ENCODE measurements around the gene SASS6.

SASS6 gene

DNA sequence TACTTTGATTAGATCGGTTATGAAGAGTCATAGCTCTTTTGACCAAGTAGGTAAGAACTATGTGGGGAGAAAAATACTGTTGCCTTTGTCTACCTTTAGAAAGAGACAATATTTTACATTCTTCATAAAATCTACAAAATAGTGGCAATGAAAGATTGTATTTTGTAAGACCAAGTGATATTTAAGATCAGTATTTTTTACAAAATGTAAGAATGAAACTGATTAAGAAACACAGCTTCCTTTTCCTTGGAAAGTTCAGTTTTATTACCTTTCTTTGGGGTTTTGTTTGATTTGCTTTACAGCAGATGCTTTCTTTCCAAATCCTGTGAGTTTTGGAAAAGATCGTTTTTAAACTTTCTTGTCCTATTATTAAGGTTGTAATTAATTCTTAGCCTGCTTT is 93.1 kb downstream of the SASS6 start:
- no peak for DNase-seq

DNA sequence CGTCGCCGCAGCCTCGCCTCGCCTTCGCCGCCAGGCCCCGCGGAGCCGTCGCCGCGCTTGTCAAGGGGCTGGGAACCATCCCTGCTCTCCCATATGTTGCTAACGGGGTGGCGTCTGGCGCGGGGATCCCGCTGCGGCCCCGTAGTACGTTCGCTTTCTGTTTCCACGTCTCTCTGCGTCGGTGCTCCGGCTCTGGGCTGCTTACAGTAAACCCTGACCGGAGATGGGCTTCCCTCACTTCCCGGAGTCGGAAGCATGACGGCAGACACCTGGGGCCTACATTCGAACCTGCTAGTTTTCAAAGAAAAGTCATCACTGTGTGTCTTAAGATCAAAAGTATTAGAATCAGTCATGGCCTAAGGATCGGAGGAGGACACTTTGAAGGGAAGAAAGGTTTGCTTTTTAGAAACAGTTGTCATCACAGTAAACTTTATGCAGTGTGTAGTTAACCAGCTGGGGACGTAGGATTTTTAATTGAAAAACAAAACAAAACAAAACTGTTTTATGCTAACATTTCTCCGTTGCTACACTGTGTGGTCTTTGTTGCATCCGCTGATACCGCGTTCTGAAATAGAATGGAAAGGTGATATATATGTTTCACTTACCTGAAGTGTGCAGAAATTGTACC is 94.0 kb downstream of the SASS6 start:
- DNase-seq, result peak; percentile 73

DNA sequence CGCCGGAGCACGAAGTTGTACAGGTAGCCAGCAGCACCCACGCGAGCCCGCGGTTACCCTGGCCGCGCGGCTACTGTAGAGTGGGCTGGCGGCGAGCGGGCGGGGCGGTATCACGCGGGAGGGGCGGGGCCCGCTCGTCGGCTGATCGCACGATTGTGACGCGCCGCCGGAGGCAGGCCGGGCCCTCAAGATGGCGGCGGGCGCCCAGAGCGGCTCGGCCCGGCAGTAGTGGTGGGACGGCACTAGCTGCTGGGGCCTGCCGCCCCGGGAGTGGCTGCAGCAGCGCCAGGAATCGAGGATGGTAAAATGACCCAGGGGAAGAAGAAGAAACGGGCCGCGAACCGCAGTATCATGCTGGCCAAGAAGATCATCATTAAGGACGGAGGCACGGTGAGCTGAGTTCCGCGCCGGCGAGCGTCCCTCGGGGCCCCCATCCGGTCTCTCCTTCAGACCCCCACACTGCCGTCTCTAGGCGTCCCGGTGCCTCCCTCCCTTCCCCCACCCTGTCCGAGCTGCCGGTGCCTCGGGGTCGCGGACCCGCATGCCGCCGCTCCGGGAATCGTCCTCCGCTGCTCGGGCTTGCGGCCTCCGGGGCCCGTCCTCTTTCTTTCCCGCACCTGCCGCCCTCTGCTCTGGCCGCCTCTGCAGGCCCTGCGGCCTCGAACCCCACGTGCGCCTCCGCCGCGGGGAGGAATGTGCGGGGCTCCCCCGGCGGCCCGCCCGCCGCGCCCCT is 94.6 kb downstream of the SASS6 start:
- DNase-seq, result peak; percentile 89

DNA sequence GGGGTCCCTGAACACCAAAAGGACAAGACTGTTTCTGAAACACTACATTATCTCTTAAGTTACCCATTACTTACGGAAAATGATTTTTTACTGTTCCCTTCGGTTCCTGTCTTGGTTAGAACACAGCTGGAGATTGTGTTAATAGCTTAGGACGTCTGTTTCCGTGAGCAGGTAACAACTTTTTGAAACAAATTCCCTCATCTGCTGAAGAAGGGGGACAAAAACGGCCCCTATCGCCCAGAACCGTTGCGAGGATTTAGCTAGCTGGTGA is 95.1 kb downstream of the SASS6 start:
- no peak for DNase-seq

DNA sequence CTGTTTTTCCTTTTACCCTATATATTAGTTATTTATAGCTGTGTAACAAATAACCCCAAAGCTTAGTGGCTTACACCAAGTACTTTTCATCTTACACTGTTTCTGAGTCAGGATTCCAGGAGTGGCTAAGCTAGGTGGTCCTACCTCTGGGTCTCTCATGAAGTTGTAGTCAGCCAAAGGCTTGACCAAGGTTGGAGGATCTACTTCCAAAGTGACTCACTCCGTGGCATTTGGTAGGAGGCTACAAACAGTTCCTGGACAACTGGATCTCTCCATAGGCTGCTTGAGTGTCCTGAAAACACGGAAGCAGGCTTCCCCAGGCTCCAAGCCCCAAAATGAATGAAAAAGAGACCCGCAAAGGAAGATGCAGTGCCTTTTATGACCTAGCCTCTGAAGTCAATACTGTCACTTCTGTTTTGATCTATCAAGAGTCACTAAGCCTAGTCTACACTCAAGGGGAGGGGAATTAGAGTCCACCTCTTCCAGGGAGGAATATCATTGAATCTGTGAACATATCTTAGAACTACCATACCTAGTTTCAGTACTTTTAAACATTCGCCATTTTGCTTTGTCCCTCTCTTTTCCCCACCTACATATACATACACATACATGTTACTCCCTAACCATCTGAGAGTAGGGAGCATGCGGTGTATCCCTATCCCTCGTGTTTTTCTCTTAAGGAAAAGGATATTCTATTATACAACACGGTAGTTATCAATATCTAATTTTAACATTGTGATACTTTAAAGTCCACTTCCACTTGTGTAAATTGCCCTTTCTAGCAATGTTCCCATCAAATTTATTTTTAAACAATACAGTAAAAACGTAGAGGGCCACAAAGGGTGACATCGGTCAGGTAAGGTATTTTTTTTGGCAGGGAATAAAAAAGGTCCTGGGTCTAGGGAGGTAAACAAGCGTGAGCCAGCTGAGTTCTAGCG is 95.7 kb downstream of the SASS6 start:
- DNase-seq, result no peak

DNA sequence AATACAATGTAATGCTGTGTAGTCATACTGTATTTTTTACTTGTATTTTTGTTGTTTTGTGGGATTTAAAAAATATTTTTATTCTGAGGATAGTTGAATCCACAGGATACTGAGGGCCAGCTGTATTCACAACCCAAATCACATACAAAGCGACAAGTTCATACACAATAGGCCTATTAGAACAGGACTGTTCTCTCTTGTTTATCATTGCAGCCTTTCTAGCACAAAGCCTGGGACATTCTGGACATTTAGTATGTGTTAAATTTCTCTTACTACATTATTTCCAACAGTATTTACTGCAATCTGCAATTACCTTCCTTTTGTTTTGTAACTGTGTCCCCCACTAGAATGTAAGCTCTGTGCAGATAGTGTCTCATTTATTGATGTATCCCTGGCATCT is 97.5 kb downstream of the SASS6 start:
- DNase-seq, result no peak

DNA sequence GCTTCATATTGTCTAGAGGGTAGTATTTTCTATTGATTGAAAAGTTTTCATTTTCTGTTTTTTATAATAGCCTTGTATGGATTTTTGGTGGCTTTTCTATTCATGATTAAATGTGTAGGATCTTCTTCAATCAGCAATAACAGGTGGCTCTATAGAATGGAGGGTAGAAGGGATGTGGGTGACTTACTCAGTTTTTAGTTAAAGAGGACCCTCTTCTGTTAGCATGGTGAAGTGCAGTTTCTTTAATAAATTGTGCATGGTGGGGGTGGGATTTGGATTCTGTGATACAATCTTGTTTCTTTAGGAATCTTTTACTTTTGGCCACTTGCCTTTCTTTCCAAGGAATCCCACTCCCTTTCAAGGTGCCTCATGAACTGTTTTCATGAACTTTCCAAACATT is 98.3 kb downstream of the SASS6 start:
- DNase-seq, result no peak

All from activated CD4-positive, CD25-positive, alpha-beta regulatory T cell treated with anti-CD3 and anti-CD28 coated beads, Interleukin-2, amount 50 U/mL, for 72 hours (primary cell).